ENCODE measurements around the gene NOC2L. TPM values are rescaled to one million over a fixed set of nuclear protein-coding genes. Genes with fewer than 3 reads are reported as not detected.

Gene NOC2L
- polyA plus RNA-seq, 2 of the 4 experiments (the other 2 are of a cell fraction): 48.4 to 73.5 TPM

DNA sequence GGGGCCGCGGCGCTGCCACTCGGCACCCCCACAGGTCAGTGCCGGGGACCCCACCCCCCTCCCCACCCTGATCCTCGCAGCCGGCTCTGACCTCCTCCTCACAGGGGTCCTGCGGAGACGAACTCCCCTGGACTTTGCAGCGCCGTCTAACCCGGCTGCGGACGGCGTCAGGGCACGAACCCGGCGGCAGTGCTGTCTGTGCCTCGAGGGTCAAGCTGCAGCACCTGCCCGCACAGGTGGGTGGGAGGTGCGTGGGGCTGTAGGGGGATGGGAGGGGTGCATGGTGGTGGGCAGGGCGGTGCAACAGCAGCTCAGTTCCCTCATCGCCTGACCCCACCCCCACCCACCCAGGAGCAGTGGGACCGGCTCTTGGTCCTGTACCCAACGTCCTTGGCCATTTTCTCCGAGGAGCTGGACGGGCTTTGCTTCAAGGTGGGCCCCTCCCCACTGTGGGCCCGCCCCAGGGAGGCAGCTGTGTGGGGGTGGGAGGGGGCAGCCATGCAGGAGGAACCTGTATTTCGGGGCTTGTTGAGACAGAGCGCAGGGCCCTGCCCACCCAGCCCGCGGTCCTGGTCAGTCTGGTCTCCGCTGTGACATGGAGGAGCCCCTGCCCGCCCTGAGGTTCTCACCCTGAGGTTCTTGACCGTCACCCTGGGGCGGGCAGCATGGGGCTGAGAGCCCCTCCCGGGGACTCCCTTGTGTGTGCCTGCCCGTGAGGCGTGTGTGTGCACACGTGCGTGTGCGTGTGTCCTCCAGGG lies 12.1 kb upstream of the NOC2L start:
- no peak for DNase-seq (ENCODE audit: low read depth in 1 of 2, low spot score in 1 of 2)
- TF ChIP-seq, protein P1, sequence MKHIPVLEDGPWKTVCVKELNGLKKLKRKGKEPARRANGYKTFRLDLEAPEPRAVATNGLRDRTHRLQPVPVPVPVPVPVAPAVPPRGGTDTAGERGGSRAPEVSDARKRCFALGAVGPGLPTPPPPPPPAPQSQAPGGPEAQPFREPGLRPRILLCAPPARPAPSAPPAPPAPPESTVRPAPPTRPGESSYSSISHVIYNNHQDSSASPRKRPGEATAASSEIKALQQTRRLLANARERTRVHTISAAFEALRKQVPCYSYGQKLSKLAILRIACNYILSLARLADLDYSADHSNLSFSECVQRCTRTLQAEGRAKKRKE (CRISPR knock-in tag; IDR thresholded peaks at IDR 0.05; ENCODE audit: low read depth): no peak
- TF ChIP-seq FOXS1 (CRISPR knock-in tag; IDR thresholded peaks at IDR 0.05) (no peak), ESRRA (IDR thresholded peaks at IDR 0.05; ENCODE audit: borderline replicate concordance, low read length) (no peak), HEYL (CRISPR knock-in tag; IDR thresholded peaks at IDR 0.05) (no peak), JUNB (IDR thresholded peaks at IDR 0.05) (no peak), CHD4 (IDR thresholded peaks at IDR 0.05; ENCODE audit: borderline replicate concordance) (no peak), PHF8 (IDR thresholded peaks at IDR 0.05; ENCODE audit: borderline replicate concordance, low read depth) (no peak)
- 100% methylated on average over 1 of the region's 42 CpGs for WGBS (ENCODE audit: missing lambda C conversion rate)
- no peak overlapping the region for H3K4me3 ChIP-seq
- no peak for ATAC-seq
- H3K27ac ChIP-seq: no peak overlapping the region
- ChIA-PET CTCF (interaction anchor here (1.4 to 1.6 kb wide), 2 partner anchors 12 to 66 kb away, joined by 4 to 8 read pairs; no protein-coding TSS in a partner anchor), POLR2A (no interaction called here)
- H3K4me1 ChIP-seq: peaks cover 14% of the 10 kb centered on the region
- no peak overlapping the region for H3K4me2 ChIP-seq
- no peak for FAIRE-seq
- H3K9me3 ChIP-seq: no peaks in the 10 kb centered on the region

DNA sequence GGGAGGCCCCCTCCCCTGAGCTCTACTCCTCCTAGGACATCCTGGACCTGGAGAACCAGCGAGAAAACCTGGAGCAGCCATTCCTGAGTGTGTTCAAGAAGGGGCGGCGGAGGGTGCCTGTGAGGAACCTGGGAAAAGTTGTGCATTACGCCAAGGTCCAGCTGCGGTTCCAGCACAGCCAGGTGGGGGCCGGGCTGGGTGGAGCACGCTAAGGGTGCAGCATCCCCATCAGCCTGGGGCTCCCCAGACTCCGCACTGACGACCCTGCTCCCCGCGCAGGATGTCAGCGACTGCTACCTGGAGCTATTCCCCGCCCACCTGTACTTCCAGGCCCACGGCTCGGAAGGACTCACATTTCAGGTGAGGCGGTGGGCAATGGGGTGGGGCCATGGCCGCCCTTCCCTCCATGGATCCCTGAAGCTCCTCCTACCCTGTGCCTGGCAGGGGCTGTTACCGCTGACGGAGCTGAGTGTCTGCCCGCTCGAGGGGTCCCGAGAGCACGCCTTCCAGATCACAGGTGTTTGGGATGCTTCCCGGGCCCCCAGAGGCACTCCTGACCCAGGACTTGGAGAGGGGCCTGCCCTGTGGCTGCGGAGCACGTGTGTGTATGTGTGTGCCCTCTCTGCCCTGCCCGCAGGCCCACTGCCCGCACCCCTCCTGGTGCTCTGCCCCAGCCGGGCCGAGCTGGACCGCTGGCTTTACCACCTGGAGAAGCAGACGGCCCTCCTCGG lies 11.4 kb upstream of the NOC2L start:
- WGBS (ENCODE audit: missing lambda C conversion rate): 90% methylated on average over 14 of the region's 33 CpGs
- Histone ChIP-seq H3K27ac (no peak overlapping the region), H3K4me1 (peaks cover 15% of the 10 kb centered on the region), H3K4me2 (no peak overlapping the region), H3K9me3 (no peaks in the 10 kb centered on the region), H3K4me3 (no peak overlapping the region)
- ChIA-PET CTCF (interaction anchor here (1.4 to 1.6 kb wide), 2 partner anchors 13 to 66 kb away, joined by 4 to 8 read pairs; no protein-coding TSS in a partner anchor), POLR2A (no interaction called here)
- TF ChIP-seq ESRRA (IDR thresholded peaks at IDR 0.05; ENCODE audit: borderline replicate concordance, low read length) (no peak), EP300 (IDR thresholded peaks at IDR 0.05) (no peak), RARB (CRISPR knock-in tag; IDR thresholded peaks at IDR 0.05) (no peak), JUNB (IDR thresholded peaks at IDR 0.05) (no peak), TP53 (CRISPR knock-in tag; IDR thresholded peaks at IDR 0.05) (no peak), CHD2 (IDR thresholded peaks at IDR 0.05; ENCODE audit: low read length, partially characterized antibody) (no peak), RCOR1 (IDR thresholded peaks at IDR 0.05; ENCODE audit: low read depth, low read length) (no peak), PHF8 (IDR thresholded peaks at IDR 0.05; ENCODE audit: borderline replicate concordance, low read depth) (no peak), HOXB13 (CRISPR knock-in tag; IDR thresholded peaks at IDR 0.05; ENCODE audit: low read depth) (no peak), HOXB5 (CRISPR knock-in tag; IDR thresholded peaks at IDR 0.05) (no peak), ZSCAN20 (CRISPR knock-in tag; IDR thresholded peaks at IDR 0.05) (no peak), HDAC2 (IDR thresholded peaks at IDR 0.05) (no peak), FOSB (CRISPR knock-in tag; IDR thresholded peaks at IDR 0.05) (no peak), EHF (CRISPR knock-in tag; IDR thresholded peaks at IDR 0.05) (no peak), JUN (IDR thresholded peaks at IDR 0.05) (no peak)
- TF ChIP-seq, protein P2, sequence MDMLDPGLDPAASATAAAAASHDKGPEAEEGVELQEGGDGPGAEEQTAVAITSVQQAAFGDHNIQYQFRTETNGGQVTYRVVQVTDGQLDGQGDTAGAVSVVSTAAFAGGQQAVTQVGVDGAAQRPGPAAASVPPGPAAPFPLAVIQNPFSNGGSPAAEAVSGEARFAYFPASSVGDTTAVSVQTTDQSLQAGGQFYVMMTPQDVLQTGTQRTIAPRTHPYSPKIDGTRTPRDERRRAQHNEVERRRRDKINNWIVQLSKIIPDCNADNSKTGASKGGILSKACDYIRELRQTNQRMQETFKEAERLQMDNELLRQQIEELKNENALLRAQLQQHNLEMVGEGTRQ (IDR thresholded peaks at IDR 0.05): no peak
- TF ChIP-seq, protein P3, sequence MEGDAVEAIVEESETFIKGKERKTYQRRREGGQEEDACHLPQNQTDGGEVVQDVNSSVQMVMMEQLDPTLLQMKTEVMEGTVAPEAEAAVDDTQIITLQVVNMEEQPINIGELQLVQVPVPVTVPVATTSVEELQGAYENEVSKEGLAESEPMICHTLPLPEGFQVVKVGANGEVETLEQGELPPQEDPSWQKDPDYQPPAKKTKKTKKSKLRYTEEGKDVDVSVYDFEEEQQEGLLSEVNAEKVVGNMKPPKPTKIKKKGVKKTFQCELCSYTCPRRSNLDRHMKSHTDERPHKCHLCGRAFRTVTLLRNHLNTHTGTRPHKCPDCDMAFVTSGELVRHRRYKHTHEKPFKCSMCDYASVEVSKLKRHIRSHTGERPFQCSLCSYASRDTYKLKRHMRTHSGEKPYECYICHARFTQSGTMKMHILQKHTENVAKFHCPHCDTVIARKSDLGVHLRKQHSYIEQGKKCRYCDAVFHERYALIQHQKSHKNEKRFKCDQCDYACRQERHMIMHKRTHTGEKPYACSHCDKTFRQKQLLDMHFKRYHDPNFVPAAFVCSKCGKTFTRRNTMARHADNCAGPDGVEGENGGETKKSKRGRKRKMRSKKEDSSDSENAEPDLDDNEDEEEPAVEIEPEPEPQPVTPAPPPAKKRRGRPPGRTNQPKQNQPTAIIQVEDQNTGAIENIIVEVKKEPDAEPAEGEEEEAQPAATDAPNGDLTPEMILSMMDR (IDR thresholded peaks at IDR 0.05): no peak
- DNase-seq (ENCODE audit: low read depth in 1 of 2, low spot score in 1 of 2): no peak
- ATAC-seq: no peak
- no peak for FAIRE-seq

All from A549 (cell line).